ENCODE measurements around the gene WRAP73. TPM values are rescaled to one million over a fixed set of nuclear protein-coding genes. Genes with fewer than 3 reads are reported as not detected.

Gene WRAP73
- total RNA-seq, 1 experiment from 2014 or later: 31.5 TPM

GRCh38 chr1:3603571-3604467, 46.1 kb downstream of the WRAP73 start:
- no peak overlapping the region for H3K4me3 ChIP-seq (ENCODE audit: insufficient read depth, low read depth, low read length)
- no peaks in the 10 kb centered on the region for H3K36me3 ChIP-seq (replicated peaks; ENCODE audit: control insufficient read depth, insufficient read depth, low read length)
- no peak for DNase-seq
- H3K27me3 ChIP-seq (ENCODE audit: control insufficient read depth, insufficient read depth, low read length): no peaks in the 10 kb centered on the region

DNA sequence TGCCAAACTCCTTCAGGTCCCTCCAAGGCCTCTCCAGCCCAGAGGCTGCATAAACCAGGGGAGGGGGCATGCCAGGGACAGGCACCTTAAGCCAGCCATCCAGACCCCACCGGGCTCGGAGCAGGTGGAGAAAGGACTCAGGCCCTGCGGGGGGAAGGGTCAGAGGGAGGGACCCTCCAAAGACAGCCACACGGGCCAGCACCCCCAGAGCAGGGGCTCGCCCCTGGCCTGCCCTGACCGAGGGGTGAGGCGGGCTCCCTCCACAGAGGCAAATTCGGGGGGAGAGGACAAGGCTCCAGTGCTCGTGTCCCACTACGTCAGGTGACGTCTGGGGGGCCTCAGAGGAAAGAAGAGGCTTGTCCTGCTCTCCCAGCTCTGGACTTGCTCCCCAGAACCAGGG, 46.7 kb downstream of the WRAP73 start:
- H3K27me3 ChIP-seq (ENCODE audit: control insufficient read depth, insufficient read depth, low read length): no peaks in the 10 kb centered on the region
- no peak for DNase-seq
- no peaks in the 10 kb centered on the region for H3K36me3 ChIP-seq (replicated peaks; ENCODE audit: control insufficient read depth, insufficient read depth, low read length)
- no peak overlapping the region for H3K4me3 ChIP-seq (ENCODE audit: insufficient read depth, low read depth, low read length)

- H3K4me3 ChIP-seq (ENCODE audit: insufficient read depth, low read depth, low read length): no peak overlapping the region
- no peaks in the 10 kb centered on the region for H3K27me3 ChIP-seq (ENCODE audit: control insufficient read depth, insufficient read depth, low read length)
- H3K36me3 ChIP-seq (replicated peaks; ENCODE audit: control insufficient read depth, insufficient read depth, low read length): no peaks in the 10 kb centered on the region
- DNase-seq: no peak
These were observed 47.5 kb downstream of the WRAP73 start for GRCh38 chr1:3602375-3602774.

DNA sequence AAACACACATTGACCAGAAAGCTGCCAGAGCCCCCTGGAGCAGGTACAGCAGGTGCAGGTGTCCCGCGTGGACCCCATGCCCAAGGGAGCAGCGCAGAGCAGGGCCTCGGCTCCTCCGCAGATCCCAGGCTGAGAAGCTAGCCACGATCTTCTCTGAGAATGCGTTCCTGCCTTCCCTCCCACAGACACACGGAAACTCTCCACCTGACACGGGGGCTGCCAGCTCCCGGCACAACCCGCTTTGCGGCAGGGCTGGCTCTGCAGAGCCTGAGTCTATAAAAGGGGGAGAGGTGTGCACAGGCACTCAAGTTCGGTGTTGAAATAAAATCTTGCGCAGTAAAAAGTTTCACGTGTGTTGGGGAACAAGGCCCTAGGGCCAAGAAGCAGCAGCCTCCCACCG, 48.2 kb downstream of the WRAP73 start:
- DNase-seq: no peak
- no peaks in the 10 kb centered on the region for H3K36me3 ChIP-seq (replicated peaks; ENCODE audit: control insufficient read depth, insufficient read depth, low read length)
- no peaks in the 10 kb centered on the region for H3K27me3 ChIP-seq (ENCODE audit: control insufficient read depth, insufficient read depth, low read length)

DNA sequence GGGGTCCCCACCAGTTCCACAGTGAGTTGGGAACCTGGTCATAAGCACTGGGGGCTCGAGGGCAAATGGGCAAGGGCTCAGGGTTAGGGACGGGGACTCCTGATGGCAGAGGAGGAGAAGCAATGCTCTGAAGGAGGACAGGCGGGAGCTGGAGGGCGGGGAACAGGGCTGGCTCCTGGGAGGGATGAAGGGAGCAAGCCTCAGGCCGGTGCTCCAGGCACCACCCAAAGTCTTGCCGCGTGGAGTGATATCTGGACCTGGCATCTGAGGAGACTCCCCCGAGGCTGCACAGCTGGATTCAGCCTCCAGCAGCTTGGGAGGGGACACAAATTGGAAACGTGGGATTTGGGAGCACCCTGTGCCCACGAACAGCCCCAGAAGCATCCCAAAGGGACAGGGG, 49.5 kb downstream of the WRAP73 start:
- Histone ChIP-seq H3K36me3 (replicated peaks; ENCODE audit: control insufficient read depth, insufficient read depth, low read length) (no peaks in the 10 kb centered on the region), H3K4me3 (ENCODE audit: insufficient read depth, low read depth, low read length) (no peak overlapping the region), H3K27me3 (ENCODE audit: control insufficient read depth, insufficient read depth, low read length) (no peaks in the 10 kb centered on the region)
- DNase-seq: no peak

More for the DNA sequence above, 48.2 kb downstream of the WRAP73 start:
- H3K4me3 ChIP-seq (ENCODE audit: insufficient read depth, low read depth, low read length): no peak overlapping the region

- Histone ChIP-seq H3K27me3 (ENCODE audit: control insufficient read depth, insufficient read depth, low read length) (no peaks in the 10 kb centered on the region), H3K4me3 (ENCODE audit: insufficient read depth, low read depth, low read length) (no peak overlapping the region), H3K36me3 (replicated peaks; ENCODE audit: control insufficient read depth, insufficient read depth, low read length) (no peaks in the 10 kb centered on the region)
- DNase-seq: no peak
These were observed 50.1 kb downstream of the WRAP73 start for GRCh38 chr1:3599816-3600215.

DNA sequence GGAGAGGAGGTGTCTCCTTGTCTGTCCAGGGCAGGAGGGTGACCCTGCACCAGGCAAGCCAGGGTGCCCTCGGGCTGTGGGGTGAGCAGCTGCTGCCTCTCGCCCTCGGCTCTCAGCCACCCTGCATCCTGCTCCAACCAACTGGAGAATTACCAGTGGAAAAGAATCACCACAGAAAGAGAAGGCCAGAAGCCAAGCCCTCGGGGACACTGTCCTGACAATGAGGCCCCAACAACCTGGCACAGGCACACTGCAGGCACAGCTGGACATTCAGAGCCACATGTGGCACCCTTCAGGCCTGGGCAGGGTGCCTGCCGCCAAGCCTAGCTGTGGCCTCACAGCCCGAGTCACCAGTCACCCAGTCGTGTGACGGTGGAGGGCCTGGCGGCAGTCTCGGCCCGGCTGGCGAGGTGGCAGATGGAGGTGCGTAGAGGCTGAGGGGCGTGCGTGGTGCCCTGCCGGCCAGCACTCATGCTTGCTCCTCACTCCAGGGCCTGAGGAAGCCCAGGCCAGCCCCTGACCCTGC, 50.6 kb downstream of the WRAP73 start:
- no peaks in the 10 kb centered on the region for H3K36me3 ChIP-seq (replicated peaks; ENCODE audit: control insufficient read depth, insufficient read depth, low read length)
- no peaks in the 10 kb centered on the region for H3K27me3 ChIP-seq (ENCODE audit: control insufficient read depth, insufficient read depth, low read length)
- DNase-seq: no peak
- no peak overlapping the region for H3K4me3 ChIP-seq (ENCODE audit: insufficient read depth, low read depth, low read length)

GRCh38 chr1:3598522-3599285, 51.2 kb downstream of the WRAP73 start:
- DNase-seq: peak; percentile 90
- no peaks in the 10 kb centered on the region for H3K36me3 ChIP-seq (replicated peaks; ENCODE audit: control insufficient read depth, insufficient read depth, low read length)

DNA sequence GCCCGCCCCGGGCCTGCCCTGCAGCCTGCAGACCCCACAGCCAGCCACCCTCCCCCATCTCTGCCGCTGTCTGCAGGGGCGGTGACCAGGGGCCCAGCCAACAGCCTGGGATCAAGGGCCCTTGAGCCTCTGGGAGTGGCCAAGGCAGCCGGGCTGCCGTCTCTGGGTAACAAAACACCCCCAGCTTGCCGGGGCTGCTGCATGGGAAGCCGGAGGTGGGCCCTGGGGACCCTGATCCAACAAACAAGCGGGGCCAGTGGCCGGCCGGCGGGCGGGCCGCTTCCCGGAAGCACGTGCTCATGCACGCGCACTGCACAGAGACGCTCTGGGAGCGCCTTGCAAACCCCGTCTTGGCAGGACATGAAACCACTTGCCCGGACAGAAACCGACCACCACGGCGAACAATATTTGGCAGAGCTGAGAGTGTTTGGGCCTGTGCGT, 51.8 kb downstream of the WRAP73 start:
- no peak overlapping the region for H3K4me3 ChIP-seq (ENCODE audit: insufficient read depth, low read depth, low read length)
- no peaks in the 10 kb centered on the region for H3K36me3 ChIP-seq (replicated peaks; ENCODE audit: control insufficient read depth, insufficient read depth, low read length)
- peak; percentile 92 for DNase-seq

More at GRCh38 chr1:3598522-3599285, 51.2 kb downstream of the WRAP73 start:
- Histone ChIP-seq H3K27me3 (ENCODE audit: control insufficient read depth, insufficient read depth, low read length) (no peaks in the 10 kb centered on the region), H3K4me3 (ENCODE audit: insufficient read depth, low read depth, low read length) (no peak overlapping the region)

DNA sequence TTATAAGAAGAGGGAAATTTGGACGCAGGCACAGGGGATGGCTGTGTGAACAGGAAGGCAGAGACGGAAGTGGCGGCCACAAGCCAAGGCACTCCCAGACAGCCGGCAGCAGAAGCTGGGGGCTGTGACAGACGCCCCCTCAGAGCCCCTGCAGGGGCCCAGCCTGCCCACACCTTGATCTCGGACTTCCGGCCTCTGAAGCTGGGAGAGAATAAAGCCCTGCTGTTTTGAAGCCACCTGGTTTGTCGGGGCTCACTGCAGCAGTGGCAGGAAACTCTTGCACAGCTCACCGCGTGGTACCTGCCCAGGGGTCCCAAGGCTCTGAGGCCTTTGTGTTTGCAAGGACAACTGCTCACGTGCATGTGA, 52.3 kb downstream of the WRAP73 start:
- peak; percentile 80 for DNase-seq

More for the DNA sequence above, 51.8 kb downstream of the WRAP73 start:
- no peaks in the 10 kb centered on the region for H3K27me3 ChIP-seq (ENCODE audit: control insufficient read depth, insufficient read depth, low read length)

GRCh38 chr1:3596663-3597598, 53.0 kb downstream of the WRAP73 start:
- Histone ChIP-seq H3K27me3 (ENCODE audit: control insufficient read depth, insufficient read depth, low read length) (no peaks in the 10 kb centered on the region), H3K4me3 (ENCODE audit: insufficient read depth, low read depth, low read length) (no peak overlapping the region), H3K36me3 (replicated peaks; ENCODE audit: control insufficient read depth, insufficient read depth, low read length) (no peaks in the 10 kb centered on the region)
- no peak for DNase-seq

More for the DNA sequence above, 52.3 kb downstream of the WRAP73 start:
- Histone ChIP-seq H3K36me3 (replicated peaks; ENCODE audit: control insufficient read depth, insufficient read depth, low read length) (no peaks in the 10 kb centered on the region), H3K27me3 (ENCODE audit: control insufficient read depth, insufficient read depth, low read length) (no peaks in the 10 kb centered on the region), H3K4me3 (ENCODE audit: insufficient read depth, low read depth, low read length) (no peak overlapping the region)

DNA sequence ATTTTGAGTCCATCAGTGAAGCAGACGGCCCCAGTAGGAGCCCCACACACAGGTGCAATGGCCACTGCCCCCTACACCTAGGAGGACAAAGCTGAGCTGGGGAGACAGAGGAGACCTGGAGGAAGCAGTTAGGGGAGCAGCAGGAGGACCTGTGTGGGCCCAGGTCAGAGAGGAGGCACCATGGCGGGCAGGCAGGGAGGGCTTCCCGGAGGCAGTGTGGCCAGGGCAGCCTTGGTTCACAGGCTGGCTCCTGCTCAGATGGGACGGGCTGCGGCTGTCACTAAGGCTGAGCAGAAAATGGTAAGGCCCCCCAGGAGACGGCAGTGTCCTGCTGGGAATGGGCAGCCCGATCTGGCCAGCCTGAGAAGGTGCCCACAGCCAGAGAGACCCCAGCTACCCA, 54.0 kb downstream of the WRAP73 start:
- no peaks in the 10 kb centered on the region for H3K36me3 ChIP-seq (replicated peaks; ENCODE audit: control insufficient read depth, insufficient read depth, low read length)
- H3K27me3 ChIP-seq (ENCODE audit: control insufficient read depth, insufficient read depth, low read length): no peaks in the 10 kb centered on the region
- H3K4me3 ChIP-seq (ENCODE audit: insufficient read depth, low read depth, low read length): no peak overlapping the region
- DNase-seq: no peak

DNA sequence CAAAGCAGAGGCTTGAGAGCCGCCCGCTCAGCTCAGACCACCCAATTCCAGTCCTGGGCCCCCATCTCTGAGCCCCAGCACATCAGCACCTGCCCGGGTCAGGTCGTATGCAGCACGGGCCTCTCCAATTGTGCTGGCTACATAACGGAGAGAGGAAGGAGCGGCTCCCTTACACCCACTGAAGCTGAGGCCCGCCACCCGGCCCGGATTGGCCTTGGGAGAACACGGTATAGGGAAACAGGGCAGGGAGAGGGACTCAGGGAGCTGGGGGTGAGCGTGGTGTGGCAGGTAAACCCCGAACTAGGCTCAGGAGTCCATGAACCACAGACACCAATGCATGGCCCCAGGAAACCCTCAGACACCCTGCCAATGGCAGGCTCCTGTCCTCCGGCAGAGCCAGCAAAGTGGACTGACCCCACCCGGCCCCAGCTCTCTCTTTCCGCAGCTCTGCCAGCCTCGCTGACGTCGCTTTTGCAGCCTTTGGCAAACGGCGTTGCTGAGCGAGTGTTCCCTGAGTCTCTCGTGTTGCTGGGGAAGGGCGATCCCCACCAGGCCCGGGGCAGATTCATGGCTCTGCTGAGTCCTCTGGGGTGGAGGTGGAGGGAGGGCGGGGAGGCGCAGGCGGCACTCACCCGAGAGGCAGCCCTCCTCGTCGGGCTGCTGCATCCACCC, 55.1 kb downstream of the WRAP73 start:
- Histone ChIP-seq H3K27me3 (ENCODE audit: control insufficient read depth, insufficient read depth, low read length) (no peaks in the 10 kb centered on the region), H3K36me3 (replicated peaks; ENCODE audit: control insufficient read depth, insufficient read depth, low read length) (no peaks in the 10 kb centered on the region), H3K4me3 (ENCODE audit: insufficient read depth, low read depth, low read length) (no peak overlapping the region)
- no peak for DNase-seq

Measured in H7 (cell line).